Head of caudate nucleus (tissue), 42 donors: Measurements from ENCODE around the gene CCL13.

ENCODE experiments used
- DNase-seq, 42 donors: peaks; one replicate each; pipeline versions ENCODE4 v3.0.0 to v3.0.0-alpha.2; 2020 to 2021; ENCODE audit warnings: mixed read lengths in 7 of 42
- intact Hi-C: fragments of 100-400 bp; cut with DNase I; formaldehyde crosslinking; loops from one replicate; pipeline ENCODE4 v1.15.0; 2022

CCL13 gene

DNA sequence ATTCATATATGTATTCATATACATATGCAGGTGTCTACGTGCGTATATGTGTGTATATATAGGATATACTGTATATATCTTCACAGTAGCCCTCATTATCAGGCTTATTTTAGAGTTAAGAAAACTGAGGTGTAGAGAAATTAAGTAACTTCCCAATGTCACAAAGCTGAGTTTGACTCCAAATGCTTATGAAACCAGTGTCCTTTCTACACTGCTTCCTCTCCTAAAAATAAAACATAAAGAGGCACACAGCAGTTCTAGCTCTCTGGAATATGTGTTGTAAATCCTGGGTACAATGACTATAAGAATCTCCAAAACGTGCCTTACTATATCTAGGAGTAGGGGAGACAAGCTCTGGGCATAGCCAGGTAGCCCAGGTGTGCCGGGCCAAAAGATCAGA, 46.7 kb downstream of the CCL13 start:
- no peak for DNase-seq
- intact Hi-C loops: no loop called here

DNA sequence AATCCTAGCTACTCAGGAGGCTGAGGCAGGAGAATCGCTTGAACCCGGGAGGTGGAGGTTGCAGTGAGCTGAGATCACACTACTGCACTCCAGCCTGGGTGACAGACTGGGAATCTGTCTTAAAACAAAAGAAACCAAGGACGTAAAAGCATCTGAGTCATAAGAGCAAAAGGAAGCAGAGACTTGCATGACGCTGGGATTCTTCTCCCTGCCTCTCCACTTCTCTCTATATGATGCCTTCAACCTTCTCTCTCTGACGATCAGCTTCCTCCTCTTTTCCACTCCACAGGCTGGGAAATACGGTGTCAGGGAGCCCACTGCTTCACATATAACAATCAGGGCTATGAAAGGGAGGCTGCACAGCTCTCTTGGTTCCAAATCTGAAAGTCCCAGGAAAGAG, 49.9 kb downstream of the CCL13 start:
- intact Hi-C loops: no loop called here
- DNase-seq: no peak
